Naive thymus-derived CD8-positive, alpha-beta T cell (primary cell): ENCODE data around the gene LAIR2. TPM values are rescaled to one million over a fixed set of nuclear protein-coding genes. Genes with fewer than 3 reads are reported as not detected.

Experiments used
- ATAC-seq, 2 donors: fragments of 150-1000 bp; cut with Tn5 transposase in 1 of 2; sonication (Bioruptor Pico), chemical (Tn5 transposase) in 1 of 2; 1 replicate in 1 of 2; 2 replicates in 1 of 2; pipeline ENCODE4 v1.10.0; 2021; ENCODE audit warnings: mild to moderate bottlenecking in 2 of 2, moderate library complexity in 2 of 2
- POLR2A ChIA-PET: fragments of 350-600 bp; sonication (Branson Sonifier 250); formaldehyde crosslinking; loops from one replicate; lab custom pipeline; 2021; ENCODE audit warnings: antibody characterized with exemption; lab: Charles Lee
- DNase-seq, 10 donors: peaks; one replicate each; pipeline versions ENCODE4 v3.0.0 to v3.0.0-alpha.2; 2020 to 2022
- H3K27ac Mint-ChIP-seq, 10 donors: one replicate each; pipeline ENCODE4 v1.8.0; 2020 to 2022; ENCODE audit warnings: mild to moderate bottlenecking in 10 of 10, mixed read lengths in 10 of 10, moderate library complexity in 4 of 10, inconsistent platforms in 1 of 10
- H3K27me3 Mint-ChIP-seq, 5 donors: one replicate each; pipeline ENCODE4 v1.8.0; 2021 to 2022; ENCODE audit warnings: mixed read lengths in 5 of 5
- H3K36me3 Mint-ChIP-seq, 3 donors: one replicate each; pipeline ENCODE4 v1.8.0; 2020 to 2022; ENCODE audit warnings: mixed read lengths in 3 of 3, mild to moderate bottlenecking in 2 of 3, inconsistent platforms in 1 of 3
- H3K4me1 Mint-ChIP-seq, 4 donors: one replicate each; pipeline ENCODE4 v1.8.0; 2021 to 2022; ENCODE audit warnings: mixed read lengths in 4 of 4
- H3K4me3 Mint-ChIP-seq, 10 donors: one replicate each; pipeline ENCODE4 v1.8.0; 2020 to 2022; ENCODE audit warnings: mild to moderate bottlenecking in 10 of 10, mixed read lengths in 10 of 10, moderate library complexity in 6 of 10, inconsistent platforms in 1 of 10
- H3K9me3 Mint-ChIP-seq, 9 donors: one replicate each; pipeline ENCODE4 v1.8.0; 2020 to 2022; ENCODE audit warnings: mixed read lengths in 9 of 9, mild to moderate bottlenecking in 3 of 9, inconsistent platforms in 1 of 9, moderate library complexity in 1 of 9
- polyA plus RNA-seq, 3 donors: library from polyadenylated mRNA; unstranded; fragments of 300-500 nt; fragmentation: Illumina TruSeq; gene quantifications; one replicate each; pipeline ENCODE4 v1.2.3, GENCODE V29; 2021
- total RNA-seq, 8 experiments: library from RNA in 2 of 8; stranded (reverse) in 2 of 8; gene quantifications; one replicate each; pipeline ENCODE4 v1.2.3 and lab custom pipeline; 2021 to 2026

Gene LAIR2
- total and polyA plus RNA-seq, 5 experiments from 2014 or later: 1.8 to 17.2 TPM; not detected in 3

GRCh38 chr19:54460230-54461005, 42.2 kb upstream of the LAIR2 start:
- peaks cover 0 to 57% (median 8%) of the 10 kb centered on the region in 3 donors for H3K36me3 Mint-ChIP-seq
- peak overlapping the region in 4 of 10 donors; percentile 4 to 50 (median 34) for H3K4me3 Mint-ChIP-seq
- H3K27me3 Mint-ChIP-seq: no peaks in the 10 kb centered on the region
- H3K27ac Mint-ChIP-seq: peak overlapping the region in 3 of 10 donors; percentile 52 to 86 (median 73)
- peaks cover 25 to 42% (median 35%) of the 10 kb centered on the region in 4 donors for H3K4me1 Mint-ChIP-seq
- DNase-seq (no peak), ATAC-seq (no peak)
- POLR2A ChIA-PET: interaction anchor here (0.7 to 3.8 kb wide), 4 partner anchors 11 to 363 kb away, joined by 3 to 72 read pairs (median 11); partner anchors contain the start of gene LENG8
- H3K9me3 Mint-ChIP-seq: peaks cover 0 to 6% (median 0%) of the 10 kb centered on the region in 9 donors

DNA sequence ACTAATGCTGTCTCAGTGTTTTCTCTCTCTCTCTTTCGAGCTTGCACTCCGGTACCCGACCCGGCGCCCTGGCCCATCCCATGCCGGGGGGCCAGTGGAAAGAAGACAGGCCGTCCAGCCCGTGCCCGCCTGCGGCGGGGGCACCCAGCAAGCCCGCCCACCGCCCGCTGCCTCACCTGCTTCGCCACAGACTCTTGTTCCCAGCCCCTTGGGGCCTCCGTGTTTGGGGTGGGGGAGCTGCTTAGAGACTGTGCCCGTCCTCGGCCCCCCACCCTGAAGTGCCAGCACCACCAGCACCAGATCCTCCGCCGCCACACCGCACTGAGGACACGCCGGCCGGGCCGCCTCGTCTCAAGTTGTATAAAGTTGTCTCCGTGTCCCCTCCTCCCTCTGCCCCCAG, 41.4 kb upstream of the LAIR2 start:
- no peaks in the 10 kb centered on the region for H3K27me3 Mint-ChIP-seq
- peaks cover 0 to 6% (median 0%) of the 10 kb centered on the region in 9 donors for H3K9me3 Mint-ChIP-seq
- peaks cover 25 to 42% (median 35%) of the 10 kb centered on the region in 4 donors for H3K4me1 Mint-ChIP-seq
- peak overlapping the region in 6 of 10 donors; percentile 20 to 78 (median 42) for H3K27ac Mint-ChIP-seq
- ATAC-seq (no peak), DNase-seq (no peak)
- POLR2A ChIA-PET: interaction anchor here (0.7 to 3.8 kb wide), 3 partner anchors 8 to 364 kb away, joined by 3 to 72 read pairs (median 5); partner anchors contain the start of gene LENG8
- peak overlapping the region in 6 of 10 donors; percentile 15 to 72 (median 39) for H3K4me3 Mint-ChIP-seq
- peaks cover 0 to 51% (median 8%) of the 10 kb centered on the region in 3 donors for H3K36me3 Mint-ChIP-seq

DNA sequence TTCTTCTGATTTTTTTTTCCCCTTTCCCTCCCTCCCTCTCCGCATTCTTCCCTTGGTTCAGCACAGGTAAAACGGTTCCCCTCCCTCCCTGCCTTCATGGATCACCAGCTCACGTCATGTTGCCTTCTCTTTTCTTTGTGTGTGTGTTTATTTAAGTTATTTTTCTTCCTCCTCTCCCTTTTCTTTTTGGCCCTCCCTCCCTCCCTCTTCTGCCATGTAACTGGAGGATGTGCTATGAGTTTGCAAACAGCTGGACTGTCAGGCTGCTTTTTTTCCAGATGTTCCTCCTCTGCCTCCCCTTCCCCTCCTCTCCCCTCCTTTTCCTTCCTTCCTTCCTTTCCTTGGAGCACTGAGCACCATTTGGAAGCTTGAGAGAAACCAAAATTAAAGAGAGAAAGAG, 41.0 kb upstream of the LAIR2 start:
- peak overlapping the region; percentile 12 to 87 (median 36) for H3K4me3 Mint-ChIP-seq
- DNase-seq: no peak
- no peaks in the 10 kb centered on the region for H3K27me3 Mint-ChIP-seq
- peak overlapping the region in 9 of 10 donors; percentile 20 to 88 (median 72) for H3K27ac Mint-ChIP-seq
- peaks cover 0 to 47% (median 8%) of the 10 kb centered on the region in 3 donors for H3K36me3 Mint-ChIP-seq
- ATAC-seq: no peak
- POLR2A ChIA-PET: interaction anchor here (1.3 to 3.8 kb wide), 2 partner anchors 8 to 12 kb away, joined by 5 to 72 read pairs; partner anchors contain the start of gene LENG8
- H3K4me1 Mint-ChIP-seq: peaks cover 25 to 42% (median 35%) of the 10 kb centered on the region in 4 donors
- peaks cover 0 to 6% (median 0%) of the 10 kb centered on the region in 9 donors for H3K9me3 Mint-ChIP-seq

DNA sequence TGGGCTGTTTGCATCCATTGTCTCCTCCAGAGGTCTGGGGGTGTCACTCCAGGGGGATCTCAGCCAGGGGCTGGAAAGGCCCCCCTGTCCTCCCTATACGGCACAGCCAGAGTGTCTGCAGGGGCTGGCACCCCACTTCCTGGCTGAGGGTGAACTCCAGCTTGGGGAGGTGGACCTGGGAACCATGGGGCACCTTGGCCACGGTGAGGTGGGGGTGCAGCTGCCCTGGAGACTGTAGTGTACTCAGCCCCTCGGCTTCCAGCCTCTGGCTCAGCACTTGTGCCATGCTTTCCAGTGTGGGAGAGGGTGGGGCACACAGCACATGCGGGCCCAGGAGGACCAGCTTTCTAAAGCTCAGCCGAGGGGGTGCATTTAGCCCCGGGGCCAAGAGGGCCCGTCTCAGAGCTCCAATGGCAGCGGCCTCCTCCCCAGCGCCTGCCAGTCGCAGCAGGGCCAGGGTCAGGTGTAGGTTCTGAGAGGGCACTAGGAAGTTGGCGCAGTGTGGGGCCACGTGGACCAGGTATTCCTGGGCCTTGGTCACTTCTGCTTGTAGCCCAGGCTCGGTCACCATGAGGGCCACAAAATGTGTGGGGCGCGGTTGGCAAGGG, 40.5 kb upstream of the LAIR2 start:
- DNase-seq (no peak), ATAC-seq (no peak)
- POLR2A ChIA-PET: interaction anchor here (1.0 to 3.8 kb wide), 3 partner anchors 8 to 13 kb away, joined by 3 to 72 read pairs (median 5); partner anchors contain the start of gene LENG8
- Mint-ChIP-seq H3K4me3 (peak overlapping the region; percentile 4 to 87 (median 37)), H3K9me3 (peaks cover 0 to 6% (median 0%) of the 10 kb centered on the region in 9 donors), H3K4me1 (peaks cover 25 to 42% (median 35%) of the 10 kb centered on the region in 4 donors), H3K27me3 (no peaks in the 10 kb centered on the region), H3K36me3 (peaks cover 0 to 45% (median 8%) of the 10 kb centered on the region in 3 donors), H3K27ac (peak overlapping the region in 9 of 10 donors; percentile 32 to 88 (median 72))

- H3K27me3 Mint-ChIP-seq: no peaks in the 10 kb centered on the region
- ATAC-seq: peak; percentile 54 to 57
- H3K4me3 Mint-ChIP-seq: peak overlapping the region; percentile 14 to 89 (median 68)
- peaks cover 0 to 38% (median 8%) of the 10 kb centered on the region in 3 donors for H3K36me3 Mint-ChIP-seq
- peaks cover 0 to 6% (median 0%) of the 10 kb centered on the region in 9 donors for H3K9me3 Mint-ChIP-seq
- peak; percentile 49 to 81 (median 66) for DNase-seq
- H3K27ac Mint-ChIP-seq: peak overlapping the region in 9 of 10 donors; percentile 43 to 98 (median 90)
- H3K4me1 Mint-ChIP-seq: peaks cover 25 to 42% (median 35%) of the 10 kb centered on the region in 4 donors
- POLR2A ChIA-PET: interaction anchor here (0.8 to 3.8 kb wide), 6 partner anchors 8 to 348 kb away, joined by 3 to 72 read pairs (median 6); partner anchors contain the start of genes LENG8, PRPF31 and TFPT
Observed at GRCh38 chr19:54462655-54463530, 39.7 kb upstream of the LAIR2 start.

DNA sequence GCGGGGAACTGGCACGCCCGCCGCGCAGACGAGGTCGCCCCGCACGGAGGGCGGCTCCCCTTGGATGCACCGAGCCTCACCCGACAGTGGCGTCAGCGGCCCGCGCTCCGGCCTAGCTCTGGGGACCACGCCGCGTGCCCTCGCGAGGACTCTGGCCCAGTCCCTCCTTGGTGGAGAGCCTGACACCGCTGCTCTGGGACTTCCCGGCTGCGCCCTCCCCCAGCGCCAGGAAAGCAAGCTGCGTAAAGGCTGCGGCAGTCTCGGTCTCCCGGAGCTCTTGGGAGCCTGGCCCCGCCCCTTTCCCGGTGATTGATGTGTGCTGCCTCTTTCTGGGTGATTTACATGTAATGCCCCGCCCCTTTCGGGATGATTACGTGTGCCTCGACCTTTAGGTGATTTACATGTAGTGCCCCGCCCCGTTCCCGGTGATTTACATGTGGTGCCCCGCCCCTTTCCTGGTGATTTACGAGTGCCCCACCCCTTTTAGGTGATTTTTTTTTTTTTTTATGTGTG, 39.0 kb upstream of the LAIR2 start, which contains the start of gene LENG9:
TSS of gene LENG9 (minus strand) at position 248 of the 513 bp plus-strand sequence. CDS start 252 bp downstream, outside the sequence.
- peaks cover 0 to 31% (median 5%) of the 10 kb centered on the region in 3 donors for H3K36me3 Mint-ChIP-seq
- POLR2A ChIA-PET: interaction anchor here (0.7 to 3.8 kb wide), 5 partner anchors 10 to 348 kb away, joined by 3 to 72 read pairs (median 6); partner anchors contain the start of genes LENG8, MBOAT7, PRPF31 and TFPT

DNA sequence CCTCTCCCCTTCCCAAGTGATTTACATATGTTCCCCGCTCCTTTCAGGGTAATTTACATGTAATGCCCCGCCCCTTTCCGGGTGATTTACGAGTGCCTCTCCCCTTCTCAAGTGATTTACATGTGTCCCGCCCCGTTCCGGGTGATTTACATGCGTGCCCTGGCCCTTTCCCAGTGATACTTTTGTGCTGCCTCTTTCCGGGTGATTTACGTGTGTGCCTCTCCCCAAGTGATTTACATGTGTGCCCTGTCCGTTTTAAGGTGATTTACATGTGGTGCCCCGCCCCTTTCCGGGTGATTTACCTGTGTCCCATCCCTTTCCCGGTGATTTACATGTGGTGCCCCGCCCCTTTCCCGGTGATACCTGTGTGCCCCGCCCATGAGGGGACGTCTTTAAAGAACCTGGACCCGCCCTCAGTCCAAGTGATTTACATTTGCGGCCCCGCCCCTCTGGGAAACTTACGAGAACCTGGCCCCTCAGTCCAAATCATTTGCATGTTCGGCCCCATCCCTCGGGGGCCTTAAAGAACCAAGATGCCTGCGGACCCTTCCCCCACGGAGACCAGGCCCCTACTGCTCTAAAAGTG, 38.5 kb upstream of the LAIR2 start:
- peak in 9 of 10 donors; percentile 61 to 88 (median 82) for DNase-seq
- H3K4me1 Mint-ChIP-seq: peaks cover 14 to 29% (median 24%) of the 10 kb centered on the region in 4 donors
- peaks cover 0 to 6% (median 0%) of the 10 kb centered on the region in 9 donors for H3K9me3 Mint-ChIP-seq
- ATAC-seq: peak; percentile 45 to 59
- POLR2A ChIA-PET: interaction anchor here (0.7 to 3.8 kb wide), 5 partner anchors 10 to 349 kb away, joined by 3 to 72 read pairs (median 6); partner anchors contain the start of genes LENG8, MBOAT7, PRPF31 and TFPT
- peaks cover 3 to 10% (median 7%) of the 10 kb centered on the region in 5 donors for H3K27me3 Mint-ChIP-seq
- H3K4me3 Mint-ChIP-seq: peak overlapping the region; percentile 85 to 97 (median 89)
- H3K36me3 Mint-ChIP-seq: peaks cover 0 to 25% (median 0%) of the 10 kb centered on the region in 3 donors
- peak overlapping the region; percentile 90 to 98 (median 96) for H3K27ac Mint-ChIP-seq

More for the DNA sequence above, 39.0 kb upstream of the LAIR2 start, which contains the start of gene LENG9:
- Mint-ChIP-seq H3K9me3 (peaks cover 0 to 6% (median 0%) of the 10 kb centered on the region in 9 donors), H3K27ac (peak within 1 kb of the TSS; percentile 90 to 98 (median 96)), H3K4me1 (peaks cover 19 to 35% (median 30%) of the 10 kb centered on the region in 4 donors), H3K4me3 (peak within 1 kb of the TSS; percentile 85 to 97 (median 89)), H3K27me3 (peaks cover 0 to 6% (median 3%) of the 10 kb centered on the region in 5 donors)
- ATAC-seq: peak; percentile 56 to 66
- peak; percentile 83 to 96 (median 89) for DNase-seq

- POLR2A ChIA-PET: interaction anchor here (2.3 kb wide), 1 partner anchor 16 kb away, joined by 10 read pairs; the partner anchor contains the start of gene LENG8
- peaks cover 0 to 6% (median 0%) of the 10 kb centered on the region in 9 donors for H3K9me3 Mint-ChIP-seq
Observed at GRCh38 chr19:54464630-54465425, 37.8 kb upstream of the LAIR2 start.

DNA sequence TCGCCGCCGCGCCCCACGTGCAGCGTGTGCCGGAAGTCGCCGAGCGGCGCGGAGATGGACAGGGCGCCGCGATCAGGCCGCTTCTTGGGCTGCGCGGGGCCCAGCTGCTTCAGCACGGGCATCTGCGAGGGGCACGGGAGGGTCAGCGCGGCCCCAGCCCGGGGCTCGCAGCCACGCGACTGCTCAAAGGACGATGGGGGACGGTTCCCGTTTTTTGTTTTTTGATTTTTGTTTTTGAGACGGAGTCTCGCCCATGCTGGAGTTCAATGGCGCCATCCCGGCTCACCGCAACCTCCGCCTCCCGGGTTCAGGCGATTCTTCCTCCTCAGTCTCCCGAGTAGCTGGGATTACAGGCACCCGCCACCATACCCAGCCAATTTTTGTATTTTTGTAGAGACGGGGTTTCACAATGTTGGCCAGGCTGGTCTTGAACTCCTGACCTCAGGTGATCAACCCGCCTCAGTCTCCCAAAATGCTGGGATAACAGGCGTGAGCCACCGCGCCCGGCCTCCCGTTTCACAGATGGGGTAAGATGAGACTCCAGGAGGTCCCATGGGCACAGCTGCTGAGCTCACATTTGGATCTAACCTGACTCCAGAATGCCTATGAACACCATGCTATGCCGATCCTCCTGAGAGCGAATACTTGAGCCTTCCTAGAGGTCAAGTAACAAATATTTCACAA, 37.1 kb upstream of the LAIR2 start:
- peak overlapping the region; percentile 16 to 82 (median 62) for H3K4me3 Mint-ChIP-seq
- H3K36me3 Mint-ChIP-seq: peaks cover 0 to 15% (median 0%) of the 10 kb centered on the region in 3 donors
- H3K4me1 Mint-ChIP-seq: peaks cover 15 to 28% (median 22%) of the 10 kb centered on the region in 4 donors
- no peak for ATAC-seq
- H3K27me3 Mint-ChIP-seq: peaks cover 17 to 24% (median 21%) of the 10 kb centered on the region in 5 donors
- POLR2A ChIA-PET: interaction anchor here (1.2 to 2.3 kb wide), 2 partner anchors 10 to 17 kb away, joined by 3 to 10 read pairs; partner anchors contain the start of gene LENG8
- peak overlapping the region in 4 of 10 donors; percentile 19 to 75 (median 60) for H3K27ac Mint-ChIP-seq
- DNase-seq: no peak
- peaks cover 0 to 6% (median 0%) of the 10 kb centered on the region in 9 donors for H3K9me3 Mint-ChIP-seq

More at GRCh38 chr19:54464630-54465425, 37.8 kb upstream of the LAIR2 start:
- DNase-seq (peak in 9 of 10 donors; percentile 44 to 81 (median 56)), ATAC-seq (peak; percentile 9 to 32)
- Mint-ChIP-seq H3K27ac (peak overlapping the region in 8 of 10 donors; percentile 90 to 98 (median 96)), H3K36me3 (peaks cover 0 to 18% (median 0%) of the 10 kb centered on the region in 3 donors), H3K4me3 (peak overlapping the region; percentile 85 to 97 (median 89)), H3K4me1 (peaks cover 12 to 24% (median 19%) of the 10 kb centered on the region in 4 donors), H3K27me3 (peaks cover 9 to 16% (median 14%) of the 10 kb centered on the region in 5 donors)
